K562 (cell line): ENCODE data around the gene APOBEC3G. TPM values are rescaled to one million over a fixed set of nuclear protein-coding genes. Genes with fewer than 3 reads are reported as not detected.
A peak's percentile ranks its signal among the peaks of the same experiment; 100 is the strongest.

Experiments used
- DDX20 ChIP-seq: fragments of 450-650 bp; IDR thresholded peaks from 2 replicates; pipeline ENCODE4 v1.6.1; 2016; ENCODE audit warnings: missing genetic modification characterization, low read depth, mild to moderate bottlenecking, missing compliant biosample characterization, moderate library complexity
- ELF2 ChIP-seq: fragments of 250-450 bp; sonication (Bioruptor Pico); IDR thresholded peaks from 2 replicates; pipeline ENCODE4 v1.5.0; 2021; ENCODE audit warnings: mild to moderate bottlenecking
- GABPA ChIP-seq: fragments of 200-800 bp; sonication (Bioruptor generic); conservative IDR thresholded peaks from 2 replicates; pipeline ENCODE4 v1.6.1; 2016; ENCODE audit warnings: low read depth, missing genetic modification characterization, missing compliant biosample characterization
- GATAD2A ChIP-seq: fragments of 450-650 bp; IDR thresholded peaks from 2 replicates; pipeline ENCODE4 v1.6.1; 2017
- HMG20B ChIP-seq: fragments of 250-450 bp; sonication (Bioruptor Pico); IDR thresholded peaks from 2 replicates; pipeline ENCODE4 v1.5.0; 2021; ENCODE audit warnings: mild to moderate bottlenecking
- HNRNPK ChIP-seq: fragments of 200-400 bp; formaldehyde crosslinking; IDR thresholded peaks from one replicate; pipeline ENCODE4 v1.6.1; 2018; ENCODE audit warnings: mild to moderate bottlenecking, low read depth, low read length; ENCODE audit not compliant: poor library complexity, severe bottlenecking
- KDM2B ChIP-seq: fragments of 250-450 bp; sonication (Bioruptor Pico); IDR thresholded peaks from 2 replicates; pipeline ENCODE4 v1.8.0; 2021; ENCODE audit warnings: mild to moderate bottlenecking, moderate library complexity
- MEF2D ChIP-seq: conservative IDR thresholded peaks from 2 replicates; pipeline ENCODE4 v1.6.1; 2016; ENCODE audit warnings: low read depth, missing genetic modification characterization, missing compliant biosample characterization
- MIER1 ChIP-seq: fragments of 450-650 bp; IDR thresholded peaks from 2 replicates; pipeline ENCODE4 v1.6.1; 2016; ENCODE audit warnings: antibody characterized with exemption, mild to moderate bottlenecking, low read depth
- NR2F6 ChIP-seq: fragments of 450-650 bp; formaldehyde crosslinking; IDR thresholded peaks from 2 replicates; pipeline ENCODE4 v1.4.0; 2020; ENCODE audit warnings: mild to moderate bottlenecking
- SIN3B ChIP-seq: fragments of 450-650 bp; IDR thresholded peaks from 2 replicates; pipeline ENCODE4 v1.6.1; 2017; ENCODE audit warnings: low read depth, mild to moderate bottlenecking, moderate library complexity
- SP2 ChIP-seq: IDR thresholded peaks from 2 replicates; pipeline ENCODE4 v1.6.1; 2011; ENCODE audit warnings: mild to moderate bottlenecking, low read depth, low read length, moderate library complexity; ENCODE audit not compliant: poor library complexity, severe bottlenecking; ENCODE audit errors: extremely low read depth
- TGIF2 ChIP-seq: sonication (generic); formaldehyde crosslinking; IDR thresholded peaks from 2 replicates; pipeline ENCODE4 v1.8.1; 2022; ENCODE audit warnings: mild to moderate bottlenecking, missing genetic modification reagents, moderate library complexity
- ZFPM2 ChIP-seq: fragments of 250-450 bp; sonication (Bioruptor Pico); IDR thresholded peaks from 2 replicates; pipeline ENCODE4 v1.5.1; 2022; ENCODE audit warnings: mild to moderate bottlenecking
- ZKSCAN8 ChIP-seq: fragments of 200-800 bp; sonication (Bioruptor generic); IDR thresholded peaks from 2 replicates; pipeline ENCODE4 v1.6.1; 2016; ENCODE audit warnings: missing genetic modification characterization, missing compliant biosample characterization
- ZNF165 ChIP-seq: fragments of 250-450 bp; sonication (Bioruptor Pico); IDR thresholded peaks from 2 replicates; pipeline ENCODE4 v1.4.0; 2020; ENCODE audit warnings: borderline replicate concordance
- ZNF586 ChIP-seq: fragments of 450-650 bp; formaldehyde crosslinking; conservative IDR thresholded peaks from 2 replicates; pipeline ENCODE4 v1.4.0; 2020; ENCODE audit warnings: mild to moderate bottlenecking, moderate library complexity
- polyA plus RNA-seq, 8 experiments: library from polyadenylated mRNA; depleted of rRNA in 4 of 8; stranded (reverse) in 5 of 8; unstranded in 3 of 8; fragments of >200 nt; fragmentation: Nextera tagmentation in 2 of 8; fragmentation: Illumina TruSeq in 1 of 8; extraction: Ambion mirVana in 2 of 8; extraction: Trizol in 1 of 8; gene quantifications; 2 replicates each; pipeline versions ENCODE4 v1.2.1 to v1.2.3, GENCODE V29; 2011 to 2014; ENCODE audit warnings: inconsistent platforms in 1 of 8, missing spikeins in 1 of 8
- total RNA-seq, 7 experiments: library from RNA; depleted of rRNA in 6 of 7; stranded (reverse); fragments of >200 nt in 6 of 7; fragmentation: Illumina TruSeq in 2 of 7; extraction: Trizol in 2 of 7; gene quantifications; 2 replicates each; pipeline versions ENCODE4 v1.2.1 to v1.2.3, GENCODE V29; 2011 to 2021; ENCODE audit warnings: low replicate concordance in 1 of 7
- TF ChIP-seq, protein P1 (sequence below): sonication (generic); formaldehyde crosslinking; IDR thresholded peaks from 2 replicates; pipeline ENCODE4 v1.8.0; 2022; ENCODE audit warnings: mild to moderate bottlenecking, missing genetic modification reagents
- TF ChIP-seq, protein P2 (sequence below): sonication (generic); formaldehyde crosslinking; IDR thresholded peaks from 2 replicates; pipeline ENCODE4 v1.8.0; 2022; ENCODE audit warnings: missing genetic modification reagents, mild to moderate bottlenecking, borderline replicate concordance
- TF ChIP-seq, protein P3 (sequence below): sonication (generic); formaldehyde crosslinking; IDR thresholded peaks from 2 replicates; pipeline ENCODE4 v1.8.0; 2022; ENCODE audit warnings: mild to moderate bottlenecking, low read depth, missing genetic modification reagents
- TF ChIP-seq, protein P4 (sequence below): sonication (generic); formaldehyde crosslinking; IDR thresholded peaks from 2 replicates; pipeline ENCODE4 v1.8.0; 2022; ENCODE audit warnings: mild to moderate bottlenecking, missing genetic modification reagents, borderline replicate concordance
- TF ChIP-seq, protein P5 (sequence below): fragments of 250-450 bp; sonication (Bioruptor Pico); IDR thresholded peaks from 2 replicates; pipeline ENCODE4 v1.6.1; 2021; ENCODE audit warnings: mild to moderate bottlenecking

The APOBEC3G gene
- total and polyA plus RNA-seq, 9 of the 15 experiments (the other 6 are each of a cell fraction or from before 2014, with no cell fraction given), result 5.2 to 20.8 (median 11.4) TPM

DNA sequence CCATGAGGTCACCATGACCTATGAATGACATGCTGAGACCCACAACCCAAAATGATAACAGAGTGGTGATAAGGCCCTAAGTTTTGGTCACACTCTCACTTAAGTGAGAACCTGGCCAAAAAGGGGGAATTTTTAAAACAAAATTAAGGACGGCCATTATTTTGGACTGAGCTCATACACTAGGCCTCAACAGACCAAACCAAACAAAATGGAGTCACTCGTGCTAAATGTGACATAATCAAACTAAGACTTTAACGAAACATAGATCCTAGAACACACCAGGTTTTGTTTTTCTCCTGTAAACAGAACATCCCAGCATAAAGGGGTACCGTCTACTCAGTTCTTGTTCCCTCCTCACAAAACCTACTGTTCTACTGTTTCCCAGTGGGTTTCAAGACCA lies 31.4 kb downstream of the APOBEC3G start (continued):
- no peak for TF ChIP-seq NR2F6 (CRISPR knock-in tag)
- no peak for TF ChIP-seq ZFPM2 (CRISPR knock-in tag)
- TF ChIP-seq, protein P1, sequence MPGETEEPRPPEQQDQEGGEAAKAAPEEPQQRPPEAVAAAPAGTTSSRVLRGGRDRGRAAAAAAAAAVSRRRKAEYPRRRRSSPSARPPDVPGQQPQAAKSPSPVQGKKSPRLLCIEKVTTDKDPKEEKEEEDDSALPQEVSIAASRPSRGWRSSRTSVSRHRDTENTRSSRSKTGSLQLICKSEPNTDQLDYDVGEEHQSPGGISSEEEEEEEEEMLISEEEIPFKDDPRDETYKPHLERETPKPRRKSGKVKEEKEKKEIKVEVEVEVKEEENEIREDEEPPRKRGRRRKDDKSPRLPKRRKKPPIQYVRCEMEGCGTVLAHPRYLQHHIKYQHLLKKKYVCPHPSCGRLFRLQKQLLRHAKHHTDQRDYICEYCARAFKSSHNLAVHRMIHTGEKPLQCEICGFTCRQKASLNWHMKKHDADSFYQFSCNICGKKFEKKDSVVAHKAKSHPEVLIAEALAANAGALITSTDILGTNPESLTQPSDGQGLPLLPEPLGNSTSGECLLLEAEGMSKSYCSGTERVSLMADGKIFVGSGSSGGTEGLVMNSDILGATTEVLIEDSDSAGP (CRISPR knock-in tag), result no peak
- TF ChIP-seq, protein P2, sequence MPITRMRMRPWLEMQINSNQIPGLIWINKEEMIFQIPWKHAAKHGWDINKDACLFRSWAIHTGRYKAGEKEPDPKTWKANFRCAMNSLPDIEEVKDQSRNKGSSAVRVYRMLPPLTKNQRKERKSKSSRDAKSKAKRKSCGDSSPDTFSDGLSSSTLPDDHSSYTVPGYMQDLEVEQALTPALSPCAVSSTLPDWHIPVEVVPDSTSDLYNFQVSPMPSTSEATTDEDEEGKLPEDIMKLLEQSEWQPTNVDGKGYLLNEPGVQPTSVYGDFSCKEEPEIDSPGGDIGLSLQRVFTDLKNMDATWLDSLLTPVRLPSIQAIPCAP (CRISPR knock-in tag), result no peak
- TF ChIP-seq, protein P3, sequence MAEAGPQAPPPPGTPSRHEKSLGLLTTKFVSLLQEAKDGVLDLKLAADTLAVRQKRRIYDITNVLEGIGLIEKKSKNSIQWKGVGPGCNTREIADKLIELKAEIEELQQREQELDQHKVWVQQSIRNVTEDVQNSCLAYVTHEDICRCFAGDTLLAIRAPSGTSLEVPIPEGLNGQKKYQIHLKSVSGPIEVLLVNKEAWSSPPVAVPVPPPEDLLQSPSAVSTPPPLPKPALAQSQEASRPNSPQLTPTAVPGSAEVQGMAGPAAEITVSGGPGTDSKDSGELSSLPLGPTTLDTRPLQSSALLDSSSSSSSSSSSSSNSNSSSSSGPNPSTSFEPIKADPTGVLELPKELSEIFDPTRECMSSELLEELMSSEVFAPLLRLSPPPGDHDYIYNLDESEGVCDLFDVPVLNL (CRISPR knock-in tag), result no peak
- TF ChIP-seq, protein P4, sequence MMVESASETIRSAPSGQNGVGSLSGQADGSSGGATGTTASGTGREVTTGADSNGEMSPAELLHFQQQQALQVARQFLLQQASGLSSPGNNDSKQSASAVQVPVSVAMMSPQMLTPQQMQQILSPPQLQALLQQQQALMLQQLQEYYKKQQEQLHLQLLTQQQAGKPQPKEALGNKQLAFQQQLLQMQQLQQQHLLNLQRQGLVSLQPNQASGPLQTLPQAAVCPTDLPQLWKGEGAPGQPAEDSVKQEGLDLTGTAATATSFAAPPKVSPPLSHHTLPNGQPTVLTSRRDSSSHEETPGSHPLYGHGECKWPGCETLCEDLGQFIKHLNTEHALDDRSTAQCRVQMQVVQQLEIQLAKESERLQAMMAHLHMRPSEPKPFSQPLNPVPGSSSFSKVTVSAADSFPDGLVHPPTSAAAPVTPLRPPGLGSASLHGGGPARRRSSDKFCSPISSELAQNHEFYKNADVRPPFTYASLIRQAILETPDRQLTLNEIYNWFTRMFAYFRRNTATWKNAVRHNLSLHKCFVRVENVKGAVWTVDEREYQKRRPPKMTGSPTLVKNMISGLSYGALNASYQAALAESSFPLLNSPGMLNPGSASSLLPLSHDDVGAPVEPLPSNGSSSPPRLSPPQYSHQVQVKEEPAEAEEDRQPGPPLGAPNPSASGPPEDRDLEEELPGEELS, result no peak
- no peak for TF ChIP-seq GATAD2A
- TF ChIP-seq ELF2 (CRISPR knock-in tag), result no peak
- TF ChIP-seq SIN3B, result no peak
- TF ChIP-seq SP2, result no peak
- TF ChIP-seq DDX20 (tag), result peak; percentile 94
- TF ChIP-seq ZNF165 (CRISPR knock-in tag), result no peak
- no peak for TF ChIP-seq HMG20B
- TF ChIP-seq TGIF2 (CRISPR knock-in tag), result no peak
- TF ChIP-seq ZKSCAN8 (CRISPR knock-in tag), result peak; percentile 60; the same call in 1 of the 2 replicates
- TF ChIP-seq, protein P5, sequence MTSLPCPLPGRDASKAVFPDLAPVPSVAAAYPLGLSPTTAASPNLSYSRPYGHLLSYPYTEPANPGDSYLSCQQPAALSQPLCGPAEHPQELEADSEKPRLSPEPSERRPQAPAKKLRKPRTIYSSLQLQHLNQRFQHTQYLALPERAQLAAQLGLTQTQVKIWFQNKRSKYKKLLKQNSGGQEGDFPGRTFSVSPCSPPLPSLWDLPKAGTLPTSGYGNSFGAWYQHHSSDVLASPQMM (CRISPR knock-in tag), result no peak
- no peak for TF ChIP-seq MIER1
- peak; percentile 89 for TF ChIP-seq MEF2D (tag)
- TF ChIP-seq KDM2B (CRISPR knock-in tag), result no peak
- no peak for TF ChIP-seq ZNF586 (CRISPR knock-in tag)
- TF ChIP-seq GABPA, result no peak
- TF ChIP-seq HNRNPK, result no peak
